T-helper 2 cell treated with Interferon-gamma antibody and Interleukin-4, amounts not matched to agents 5 μg/mL and 100 μg/mL, for 36 hours (primary cell): Measurements from ENCODE around the gene SERGEF.

ENCODE experiments used
- DNase-seq: peaks from one replicate; pipeline ENCODE4 v3.0.0; 2021; ENCODE audit warnings: low spot score
- H3K27ac Mint-ChIP-seq: one replicate; pipeline ENCODE4 v1.8.0; 2021; ENCODE audit warnings: mild to moderate bottlenecking, mixed read lengths
- H3K27me3 Mint-ChIP-seq: one replicate; pipeline ENCODE4 v1.8.0; 2021; ENCODE audit warnings: low read depth, mixed read lengths
- H3K36me3 Mint-ChIP-seq: one replicate; pipeline ENCODE4 v1.8.0; 2021; ENCODE audit warnings: low read depth, mixed read lengths
- H3K4me1 Mint-ChIP-seq: one replicate; pipeline ENCODE4 v1.8.0; 2021; ENCODE audit warnings: low read depth, mixed read lengths
- H3K4me3 Mint-ChIP-seq: one replicate; pipeline ENCODE4 v1.8.0; 2022; ENCODE audit warnings: mild to moderate bottlenecking, moderate library complexity, mixed read lengths
- H3K9me3 Mint-ChIP-seq: one replicate; pipeline ENCODE4 v1.8.0; 2021; ENCODE audit warnings: mixed read lengths

Gene SERGEF

GRCh38 chr11:17767914-17768313 is 244.9 kb downstream of the SERGEF start:
- H3K27me3 Mint-ChIP-seq: no peaks in the 10 kb centered on the region
- no peaks in the 10 kb centered on the region for H3K4me1 Mint-ChIP-seq
- no peaks in the 10 kb centered on the region for H3K9me3 Mint-ChIP-seq
- H3K4me3 Mint-ChIP-seq: no peak overlapping the region
- no peak for DNase-seq
- no peaks in the 10 kb centered on the region for H3K36me3 Mint-ChIP-seq
- no peak overlapping the region for H3K27ac Mint-ChIP-seq

DNA sequence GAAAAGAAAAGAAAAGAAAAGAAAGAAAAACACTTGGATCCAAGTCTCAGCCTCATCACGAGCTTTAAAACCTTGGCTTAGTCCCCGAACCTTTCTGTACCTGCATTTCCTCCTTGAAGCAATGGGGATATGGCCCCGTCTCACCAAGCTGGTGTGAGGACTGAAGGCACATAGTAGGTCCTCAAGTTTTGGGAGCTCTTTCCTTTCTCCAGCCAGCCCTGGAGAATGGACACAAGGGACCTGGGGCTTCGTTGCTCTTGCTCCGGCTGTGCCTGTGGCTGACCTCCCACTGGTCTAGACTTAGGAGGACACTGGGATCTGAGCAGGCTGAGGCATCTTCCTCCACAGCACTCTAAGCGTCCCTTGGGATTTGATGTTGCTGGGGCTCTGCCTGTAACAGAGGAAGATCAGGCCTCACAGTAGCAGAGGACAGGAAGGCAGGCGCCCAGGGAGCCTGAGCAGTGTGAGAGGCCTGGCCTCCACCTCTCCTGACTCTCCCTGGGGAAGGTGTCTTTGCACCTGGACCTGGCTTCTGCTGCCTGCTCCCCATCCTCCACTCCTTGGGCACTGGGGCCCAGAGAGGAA is 245.5 kb downstream of the SERGEF start:
- H3K27me3 Mint-ChIP-seq: no peaks in the 10 kb centered on the region
- H3K36me3 Mint-ChIP-seq: no peaks in the 10 kb centered on the region
- no peak overlapping the region for H3K27ac Mint-ChIP-seq
- H3K4me3 Mint-ChIP-seq: no peak overlapping the region
- H3K4me1 Mint-ChIP-seq: no peaks in the 10 kb centered on the region
- DNase-seq: no peak
- H3K9me3 Mint-ChIP-seq: no peaks in the 10 kb centered on the region

- Mint-ChIP-seq H3K36me3 (no peaks in the 10 kb centered on the region), H3K27ac (no peak overlapping the region), H3K27me3 (no peaks in the 10 kb centered on the region), H3K4me3 (no peak overlapping the region), H3K9me3 (no peaks in the 10 kb centered on the region), H3K4me1 (no peaks in the 10 kb centered on the region)
- no peak for DNase-seq
Measured at GRCh38 chr11:17766590-17766989, 246.3 kb downstream of the SERGEF start.

DNA sequence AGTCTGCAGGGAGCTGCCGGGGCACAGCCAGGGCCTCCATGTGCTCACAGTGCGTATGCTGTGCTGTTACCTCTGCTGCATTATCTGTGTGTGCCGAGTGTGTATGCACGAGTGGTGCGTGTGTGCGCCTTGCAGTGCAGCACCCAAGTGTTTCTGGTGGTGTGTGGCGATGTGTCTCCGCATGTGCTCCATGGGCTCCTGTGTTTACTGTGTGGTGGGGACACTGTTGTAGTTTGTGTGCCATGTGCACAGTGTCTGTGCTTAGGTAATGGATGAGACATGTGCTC is 246.8 kb downstream of the SERGEF start:
- Mint-ChIP-seq H3K36me3 (no peaks in the 10 kb centered on the region), H3K4me3 (no peak overlapping the region), H3K27ac (no peak overlapping the region), H3K27me3 (no peaks in the 10 kb centered on the region), H3K4me1 (no peaks in the 10 kb centered on the region), H3K9me3 (no peaks in the 10 kb centered on the region)
- DNase-seq: no peak

- Mint-ChIP-seq H3K27me3 (no peaks in the 10 kb centered on the region), H3K27ac (no peak overlapping the region), H3K4me1 (no peaks in the 10 kb centered on the region), H3K9me3 (no peaks in the 10 kb centered on the region), H3K36me3 (no peaks in the 10 kb centered on the region), H3K4me3 (no peak overlapping the region)
- DNase-seq: no peak
Measured at GRCh38 chr11:17765356-17766072, 247.3 kb downstream of the SERGEF start.

GRCh38 chr11:17764446-17765218 is 248.2 kb downstream of the SERGEF start:
- H3K4me3 Mint-ChIP-seq: no peak overlapping the region
- no peaks in the 10 kb centered on the region for H3K36me3 Mint-ChIP-seq
- no peak for DNase-seq
- H3K27ac Mint-ChIP-seq: no peak overlapping the region
- no peaks in the 10 kb centered on the region for H3K27me3 Mint-ChIP-seq
- H3K9me3 Mint-ChIP-seq: no peaks in the 10 kb centered on the region
- no peaks in the 10 kb centered on the region for H3K4me1 Mint-ChIP-seq

GRCh38 chr11:17763703-17764102 is 249.1 kb downstream of the SERGEF start:
- Mint-ChIP-seq H3K4me1 (no peaks in the 10 kb centered on the region), H3K27me3 (no peaks in the 10 kb centered on the region), H3K36me3 (no peaks in the 10 kb centered on the region), H3K4me3 (no peak overlapping the region), H3K27ac (no peak overlapping the region), H3K9me3 (no peaks in the 10 kb centered on the region)
- DNase-seq: no peak

- Mint-ChIP-seq H3K4me3 (no peak overlapping the region), H3K36me3 (no peaks in the 10 kb centered on the region), H3K27ac (no peak overlapping the region), H3K4me1 (no peaks in the 10 kb centered on the region), H3K27me3 (no peaks in the 10 kb centered on the region), H3K9me3 (no peaks in the 10 kb centered on the region)
- DNase-seq: no peak
Measured at GRCh38 chr11:17763244-17763643, 249.6 kb downstream of the SERGEF start.

DNA sequence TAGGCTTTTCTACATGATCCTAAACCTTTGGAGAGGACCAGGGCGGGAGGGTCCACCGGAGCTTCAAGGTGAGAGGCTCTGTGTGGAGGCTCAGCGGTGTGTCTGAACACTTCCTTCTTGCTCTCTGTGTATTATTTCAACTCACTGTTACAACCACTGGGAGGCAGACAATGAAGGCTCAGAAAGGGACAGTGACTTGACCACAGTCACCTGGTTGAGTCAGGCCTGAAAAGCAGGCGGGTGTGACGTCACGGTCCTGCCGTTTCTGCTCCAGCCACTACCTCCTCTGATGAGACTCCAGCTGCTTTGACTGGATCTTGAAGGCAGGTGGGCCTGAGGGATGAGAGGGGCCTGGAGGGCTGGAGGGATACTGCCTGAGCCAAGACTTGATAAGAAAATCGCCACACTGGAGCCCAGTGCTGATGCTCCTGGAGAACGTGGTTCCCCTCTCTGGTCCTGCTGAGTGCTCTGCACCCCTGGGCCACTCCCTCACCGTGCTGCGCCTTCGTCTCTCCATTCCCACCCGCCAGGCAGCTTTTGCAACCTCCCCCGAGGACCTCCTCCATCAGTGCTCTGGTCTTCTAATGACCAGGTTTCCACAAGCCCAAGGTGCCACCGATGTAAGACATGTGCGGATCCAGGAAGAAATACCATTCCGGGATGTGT is 250.4 kb downstream of the SERGEF start:
- H3K4me1 Mint-ChIP-seq: no peaks in the 10 kb centered on the region
- no peak overlapping the region for H3K4me3 Mint-ChIP-seq
- no peak for DNase-seq
- no peaks in the 10 kb centered on the region for H3K36me3 Mint-ChIP-seq
- H3K27me3 Mint-ChIP-seq: no peaks in the 10 kb centered on the region
- H3K9me3 Mint-ChIP-seq: no peaks in the 10 kb centered on the region
- H3K27ac Mint-ChIP-seq: no peak overlapping the region

- Mint-ChIP-seq H3K9me3 (no peaks in the 10 kb centered on the region), H3K27me3 (no peaks in the 10 kb centered on the region), H3K36me3 (no peaks in the 10 kb centered on the region), H3K4me1 (no peaks in the 10 kb centered on the region), H3K4me3 (no peak overlapping the region), H3K27ac (no peak overlapping the region)
- DNase-seq: peak; percentile 7
Measured at GRCh38 chr11:17760102-17761029, 252.5 kb downstream of the SERGEF start.

- H3K36me3 Mint-ChIP-seq: no peaks in the 10 kb centered on the region
- H3K4me1 Mint-ChIP-seq: no peaks in the 10 kb centered on the region
- no peak overlapping the region for H3K27ac Mint-ChIP-seq
- no peak for DNase-seq
- no peaks in the 10 kb centered on the region for H3K9me3 Mint-ChIP-seq
- H3K27me3 Mint-ChIP-seq: no peaks in the 10 kb centered on the region
- H3K4me3 Mint-ChIP-seq: no peak overlapping the region
Measured at GRCh38 chr11:17755891-17756290, 257.0 kb downstream of the SERGEF start.

GRCh38 chr11:17753641-17754040 is 259.2 kb downstream of the SERGEF start:
- H3K4me1 Mint-ChIP-seq: no peaks in the 10 kb centered on the region
- H3K4me3 Mint-ChIP-seq: no peak overlapping the region
- H3K27ac Mint-ChIP-seq: no peak overlapping the region
- DNase-seq: no peak
- H3K36me3 Mint-ChIP-seq: no peaks in the 10 kb centered on the region
- H3K27me3 Mint-ChIP-seq: no peaks in the 10 kb centered on the region
- H3K9me3 Mint-ChIP-seq: no peaks in the 10 kb centered on the region

DNA sequence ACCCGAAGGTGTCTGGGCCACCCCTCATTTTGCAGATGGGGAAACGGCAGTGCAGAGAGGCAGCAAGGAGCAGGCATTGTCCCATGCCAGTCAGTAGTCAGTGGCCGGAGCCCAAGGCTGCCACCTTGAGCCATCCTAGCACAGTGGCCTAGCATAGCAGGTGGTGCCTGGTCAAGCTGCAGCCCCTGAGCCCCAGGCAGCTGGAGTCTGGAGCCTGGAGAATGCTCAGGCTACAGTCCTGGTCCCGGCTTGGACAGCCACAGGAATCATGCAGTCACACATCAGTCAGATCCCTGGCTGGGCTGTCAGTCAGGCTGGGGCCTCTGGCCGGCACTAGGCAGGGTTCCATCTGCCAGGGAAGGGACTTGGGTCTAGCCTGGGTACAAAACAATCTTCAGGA is 259.7 kb downstream of the SERGEF start:
- Mint-ChIP-seq H3K4me1 (no peaks in the 10 kb centered on the region), H3K27me3 (no peaks in the 10 kb centered on the region), H3K4me3 (no peak overlapping the region), H3K9me3 (no peaks in the 10 kb centered on the region), H3K36me3 (no peaks in the 10 kb centered on the region), H3K27ac (no peak overlapping the region)
- no peak for DNase-seq
